Caco-2 (cell line): Measurements from ENCODE around the gene MPPED1. TPM values are rescaled to one million over a fixed set of nuclear protein-coding genes. Genes with fewer than 3 reads are reported as not detected.

ENCODE experiments used
- BruUV-seq: library from RNA; stranded (reverse); fragments of 400-500 nt; replicated peaks from 2 replicates; lab custom pipeline; 2021; lab: Mats Ljungman, UMichigan
- CTCF ChIA-PET: fragments of 300-600 bp; sonication (Branson Sonifier 250); formaldehyde crosslinking; loops from one replicate; lab custom pipeline; 2022; ENCODE audit warnings: antibody characterized with exemption; lab: Charles Lee
- POLR2A ChIA-PET: fragments of 300-600 bp; sonication (Branson Sonifier 250); formaldehyde crosslinking; loops from one replicate; lab custom pipeline; 2022; ENCODE audit warnings: antibody characterized with exemption; lab: Charles Lee
- DNase-seq, 2 experiments: peaks; one replicate each; pipeline versions ENCODE4 v3.0.0 to v3.0.0-alpha.2; 2020 to 2022
- H3K27me3 ChIP-seq: replicated peaks from 2 replicates; pipeline ENCODE4 v1.6.0; 2011; ENCODE audit warnings: low read length; ENCODE audit not compliant: control insufficient read depth, insufficient read depth
- H3K36me3 ChIP-seq: 2 replicates; pipeline ENCODE4 v1.5.1; 2011; ENCODE audit warnings: low read length; ENCODE audit not compliant: control insufficient read depth, insufficient read depth
- H3K4me1 ChIP-seq: fragments of 250-450 bp; sonication (Bioruptor Pico); 2 replicates; pipeline ENCODE4 v1.5.1; 2020; ENCODE audit warnings: mild to moderate bottlenecking
- H3K4me3 ChIP-seq: 2 replicates; pipeline ENCODE4 v1.5.1; 2011; ENCODE audit warnings: low read depth, mild to moderate bottlenecking, control low read depth, low read length
- H3K9me3 ChIP-seq: fragments of 250-450 bp; sonication (Bioruptor Pico); 2 replicates; pipeline ENCODE4 v1.5.1; 2020; ENCODE audit warnings: mild to moderate bottlenecking, moderate library complexity
- H3K27ac Mint-ChIP-seq: one replicate; pipeline ENCODE4 v1.8.0; 2022; ENCODE audit warnings: mixed read lengths; ENCODE audit not compliant: unreplicated experiment
- H3K27me3 Mint-ChIP-seq: one replicate; pipeline ENCODE4 v1.8.0; 2022; ENCODE audit warnings: mixed read lengths; ENCODE audit not compliant: insufficient read depth, unreplicated experiment
- H3K36me3 Mint-ChIP-seq: one replicate; pipeline ENCODE4 v1.8.0; 2022; ENCODE audit warnings: mild to moderate bottlenecking, mixed read lengths; ENCODE audit not compliant: insufficient read depth, unreplicated experiment
- H3K4me1 Mint-ChIP-seq: one replicate; pipeline ENCODE4 v1.8.0; 2022; ENCODE audit warnings: low read depth, mixed read lengths; ENCODE audit not compliant: unreplicated experiment
- H3K4me3 Mint-ChIP-seq: one replicate; pipeline ENCODE4 v1.8.0; 2022; ENCODE audit warnings: mild to moderate bottlenecking, moderate library complexity, mixed read lengths; ENCODE audit not compliant: unreplicated experiment
- H3K9me3 Mint-ChIP-seq: one replicate; pipeline ENCODE4 v1.8.0; 2022; ENCODE audit warnings: mixed read lengths; ENCODE audit not compliant: unreplicated experiment
- CTCF ChIP-seq, 2 experiments: fragments of 200-600 bp in 1 of 2; IDR thresholded peaks; 1 replicate in 1 of 2; 2 replicates in 1 of 2; pipeline versions ENCODE4 v1.5.1 to v1.8.0; 2011 to 2022; ENCODE audit warnings: antibody characterized with exemption in 1 of 2, control low read depth in 1 of 2, inconsistent platforms in 1 of 2, low read depth in 1 of 2, low read length in 1 of 2, mild to moderate bottlenecking in 1 of 2, moderate library complexity in 1 of 2; ENCODE audit not compliant: insufficient read depth in 1 of 2, severe bottlenecking in 1 of 2, unreplicated experiment in 1 of 2
- intact Hi-C: fragments of 100-400 bp; cut with micrococcal nuclease; formaldehyde crosslinking; loops from one replicate; pipeline ENCODE4 v1.10.0; 2022; ENCODE audit not compliant: unreplicated experiment
- total RNA-seq: library from RNA; stranded (reverse); gene quantifications from 2 replicates; pipeline ENCODE4 v1.2.3, GENCODE V29; 2022

MPPED1 gene
- total RNA-seq, 1 experiment from 2014 or later, result not detected

- H3K4me1 ChIP-seq, result no peaks in the 10 kb centered on the region
- Mint-ChIP-seq H3K27me3 (peaks cover 5% of the 10 kb centered on the region), H3K4me3 (no peak overlapping the region), H3K4me1 (no peaks in the 10 kb centered on the region), H3K36me3 (no peaks in the 10 kb centered on the region), H3K9me3 (no peaks in the 10 kb centered on the region), H3K27ac (no peak overlapping the region)
- DNase-seq, result no peak
- H3K9me3 ChIP-seq, result no peaks in the 10 kb centered on the region
- H3K4me3 ChIP-seq, result no peak overlapping the region
- intact Hi-C loops, result no loop called here
- H3K36me3 ChIP-seq, result no peaks in the 10 kb centered on the region
- ChIA-PET CTCF (no interaction called here), POLR2A (no interaction called here)
- BruUV-seq, result no TSS peak
- no peak for TF ChIP-seq CTCF (IDR thresholded peaks at IDR 0.05; ENCODE audit: insufficient read depth in 1 of 2, low read depth in 1 of 2, low read length in 1 of 2, severe bottlenecking in 1 of 2, unreplicated experiment in 1 of 2)
- no peaks in the 10 kb centered on the region for H3K27me3 ChIP-seq
Observed at GRCh38 chr22:43479962-43480361, 68.1 kb downstream of the MPPED1 start.

GRCh38 chr22:43481568-43482317 lies 69.9 kb downstream of the MPPED1 start:
- ChIA-PET POLR2A (no interaction called here), CTCF (no interaction called here)
- Mint-ChIP-seq H3K9me3 (no peaks in the 10 kb centered on the region), H3K27ac (no peak overlapping the region), H3K27me3 (peaks cover 6% of the 10 kb centered on the region), H3K36me3 (no peaks in the 10 kb centered on the region), H3K4me1 (no peaks in the 10 kb centered on the region), H3K4me3 (no peak overlapping the region)
- Histone ChIP-seq H3K4me1 (no peaks in the 10 kb centered on the region), H3K27me3 (peaks cover 2% of the 10 kb centered on the region; the same call in 1 of the 2 replicates), H3K36me3 (no peaks in the 10 kb centered on the region), H3K4me3 (no peak overlapping the region), H3K9me3 (no peaks in the 10 kb centered on the region)
- intact Hi-C loops, result no loop called here
- DNase-seq, result no peak
- peak in 1 of 2 experiments; percentile 25 for TF ChIP-seq CTCF (IDR thresholded peaks at IDR 0.05; ENCODE audit: insufficient read depth in 1 of 2, low read depth in 1 of 2, low read length in 1 of 2, severe bottlenecking in 1 of 2, unreplicated experiment in 1 of 2)
- no TSS peak for BruUV-seq

GRCh38 chr22:43482318-43482625 lies 70.5 kb downstream of the MPPED1 start:
- H3K9me3 Mint-ChIP-seq, result no peaks in the 10 kb centered on the region
- no peaks in the 10 kb centered on the region for H3K36me3 ChIP-seq
- H3K9me3 ChIP-seq, result no peaks in the 10 kb centered on the region
- H3K4me1 ChIP-seq, result no peaks in the 10 kb centered on the region
- no peak for TF ChIP-seq CTCF (IDR thresholded peaks at IDR 0.05; ENCODE audit: insufficient read depth in 1 of 2, low read depth in 1 of 2, low read length in 1 of 2, severe bottlenecking in 1 of 2, unreplicated experiment in 1 of 2)
- no peaks in the 10 kb centered on the region for H3K4me1 Mint-ChIP-seq
- ChIA-PET CTCF (no interaction called here), POLR2A (no interaction called here)
- H3K27ac Mint-ChIP-seq, result no peak overlapping the region
- no peak overlapping the region for H3K4me3 ChIP-seq
- peaks cover 2% of the 10 kb centered on the region; the same call in 1 of the 2 replicates for H3K27me3 ChIP-seq
- H3K4me3 Mint-ChIP-seq, result no peak overlapping the region
- peaks cover 11% of the 10 kb centered on the region for H3K27me3 Mint-ChIP-seq
- intact Hi-C loops, result no loop called here
- DNase-seq, result no peak
- no TSS peak for BruUV-seq
- no peaks in the 10 kb centered on the region for H3K36me3 Mint-ChIP-seq
